ENCODE data around the gene PHACTR3. TPM values are rescaled to one million over a fixed set of nuclear protein-coding genes. Genes with fewer than 3 reads are reported as not detected.
A peak's percentile ranks its signal among the peaks of the same experiment; 100 is the strongest.

Gene PHACTR3
- total RNA-seq, 1 experiment from 2014 or later = not detected

- Histone ChIP-seq H3T11ph (ENCODE audit: low read length) (no peak overlapping the region), H3K27me3 (ENCODE audit: insufficient read depth, low read length) (peaks cover 12% of the 10 kb centered on the region), H3K56ac (ENCODE audit: insufficient read length, low read depth, low read length) (no peak overlapping the region), H3K27ac (ENCODE audit: insufficient read length, low read depth, low read length) (no peak overlapping the region), H2BK15ac (ENCODE audit: low read depth, low read length) (no peak overlapping the region), H3K18ac (ENCODE audit: insufficient read length, low read depth, low read length) (no peak overlapping the region), H2AK5ac (ENCODE audit: insufficient read length, low read length) (no peak overlapping the region), H4K8ac (replicated peaks; ENCODE audit: insufficient read length, low read depth, low read length) (no peak overlapping the region), H3K23ac (ENCODE audit: insufficient read length, low read depth, low read length) (no peak overlapping the region), H2BK20ac (ENCODE audit: low read depth, low read length, poor library complexity, severe bottlenecking) (no peak overlapping the region), H4K5ac (ENCODE audit: insufficient read length, low read depth, low read length) (no peak overlapping the region), H3K9me3 (ENCODE audit: control insufficient read depth, low read depth, low read length) (no peaks in the 10 kb centered on the region), H2BK120ac (ENCODE audit: low read depth, low read length, poor library complexity, severe bottlenecking) (no peak overlapping the region), H3K79me2 (ENCODE audit: insufficient read depth, low read length) (no peaks in the 10 kb centered on the region), H2BK12ac (ENCODE audit: insufficient read length, low read depth, low read length) (no peak overlapping the region), H3K4me1 (ENCODE audit: insufficient read depth, low read length) (no peaks in the 10 kb centered on the region), H3K23me2 (ENCODE audit: insufficient read length, low read depth, low read length, poor library complexity, severe bottlenecking) (no peaks in the 10 kb centered on the region), H4K91ac (ENCODE audit: insufficient read length, low read depth, low read length) (no peak overlapping the region), H3K4me2 (ENCODE audit: insufficient read depth, insufficient read length, low read length) (no peak overlapping the region), H2BK5ac (ENCODE audit: insufficient read length, low read length) (no peak overlapping the region), H3K79me1 (ENCODE audit: insufficient read depth, low read depth, low read length, poor library complexity, severe bottlenecking) (no peaks in the 10 kb centered on the region), H2AFZ (ENCODE audit: low read length) (no peak overlapping the region), H3K4ac (ENCODE audit: low read depth, low read length) (no peak overlapping the region), H4K20me1 (ENCODE audit: control insufficient read depth, insufficient read depth, insufficient read length) (peaks cover 3% of the 10 kb centered on the region), H3K14ac (ENCODE audit: insufficient read depth, low read length) (no peak overlapping the region), H3K9ac (ENCODE audit: extremely low read depth, insufficient read length, low read length) (no peak overlapping the region)
- no peak overlapping the region for H3K27ac Mint-ChIP-seq
- H3K9me3 Mint-ChIP-seq = peaks cover 0 to 81% of the 10 kb centered on the region in 2 experiments; a peak in 2 of 5 replicates
- TF ChIP-seq CTCF (conservative IDR thresholded peaks at IDR 0.05) = peak; percentile 88
- peaks cover 77% of the 10 kb centered on the region for H3K27me3 Mint-ChIP-seq (ENCODE audit: low read depth)
- peaks cover 0 to 3% of the 10 kb centered on the region in 2 experiments; a peak in 1 of 4 replicates for H3K4me1 Mint-ChIP-seq
- no peak overlapping the region for H3K4me3 Mint-ChIP-seq
- no peaks in the 10 kb centered on the region; a peak in 1 of 7 replicates for H3K36me3 Mint-ChIP-seq (ENCODE audit: insufficient read depth in 1 of 3, low read depth in 3 of 3)
- DNase-seq = peak; percentile 86
- no CpG with 5 or more reads among the region's 21 CpGs for WGBS (ENCODE audit: extremely low coverage, insufficient read length, low lambda C conversion rate)
Observed at GRCh38 chr20:59751075-59751711, 146.9 kb downstream of the PHACTR3 start.

Measured in H9 (cell line).